Neuron (in vitro differentiated cells): ENCODE results near the gene DND1.
"Not testable (repeated sequence)": the region's sequence is repeated elsewhere in the genome, so short reads cannot be mapped to it uniquely, and the experiment has no call there.

Experiments used
- H2AFZ ChIP-seq: one replicate; pipeline ENCODE4 v1.6.1; 2013; ENCODE audit warnings: low read depth, mild to moderate bottlenecking, inconsistent platforms, low read length, moderate library complexity
- H3K27me3 ChIP-seq: one replicate; pipeline ENCODE4 v1.6.1; 2013; ENCODE audit warnings: low read length; ENCODE audit not compliant: insufficient read depth
- H3K36me3 ChIP-seq: one replicate; pipeline ENCODE4 v1.6.1; 2013; ENCODE audit warnings: low read length; ENCODE audit not compliant: insufficient read depth
- H3K4me1 ChIP-seq: one replicate; pipeline ENCODE4 v1.6.1; 2013; ENCODE audit warnings: low read length; ENCODE audit not compliant: insufficient read depth
- H3K4me3 ChIP-seq: 2 replicates; pipeline ENCODE4 v1.5.1; 2013; ENCODE audit warnings: mild to moderate bottlenecking, low read length, moderate library complexity
- H3K9me3 ChIP-seq: one replicate; pipeline ENCODE4 v1.6.1; 2013; ENCODE audit warnings: low read length

Gene DND1

GRCh38 chr5:140660371-140660770 lies 13.0 kb downstream of the DND1 start:
- peaks cover 73% of the 10 kb centered on the region for H3K36me3 ChIP-seq

GRCh38 chr5:140658870-140659269 lies 14.5 kb downstream of the DND1 start:
- Histone ChIP-seq H3K9me3 (no peaks in the 10 kb centered on the region), H3K36me3 (peaks cover 88% of the 10 kb centered on the region), H3K4me3 (no peak overlapping the region), H3K4me1 (peaks cover under 1% of the 10 kb centered on the region), H2AFZ (no peak overlapping the region), H3K27me3 (no peaks in the 10 kb centered on the region)

More at GRCh38 chr5:140660371-140660770, 13.0 kb downstream of the DND1 start:
- not testable (repeated sequence) for H2AFZ ChIP-seq, H3K4me1 ChIP-seq, H3K9me3 ChIP-seq, H3K4me3 ChIP-seq, H3K27me3 ChIP-seq

- Histone ChIP-seq H3K4me1 (peaks cover 14% of the 10 kb centered on the region), H3K36me3 (peaks cover 56% of the 10 kb centered on the region), H2AFZ (no peak overlapping the region), H3K9me3 (no peaks in the 10 kb centered on the region), H3K27me3 (no peaks in the 10 kb centered on the region), H3K4me3 (peak overlapping the region; percentile 87)
These were observed 26.3 kb downstream of the DND1 start for GRCh38 chr5:140647042-140647419.

GRCh38 chr5:140642718-140643117 lies 30.7 kb downstream of the DND1 start:
- no peaks in the 10 kb centered on the region for H3K9me3 ChIP-seq
- no peak overlapping the region for H2AFZ ChIP-seq
- peaks cover 14% of the 10 kb centered on the region for H3K4me1 ChIP-seq
- no peaks in the 10 kb centered on the region for H3K27me3 ChIP-seq
- no peak overlapping the region for H3K4me3 ChIP-seq
- H3K36me3 ChIP-seq, result peaks cover 32% of the 10 kb centered on the region

- no peaks in the 10 kb centered on the region for H3K27me3 ChIP-seq
- peaks cover 11% of the 10 kb centered on the region for H3K4me1 ChIP-seq
- no peaks in the 10 kb centered on the region for H3K9me3 ChIP-seq
- H3K4me3 ChIP-seq, result no peak overlapping the region
- H2AFZ ChIP-seq, result no peak overlapping the region
- H3K36me3 ChIP-seq, result peaks cover 32% of the 10 kb centered on the region
These were observed 31.7 kb downstream of the DND1 start for GRCh38 chr5:140641716-140642115.

GRCh38 chr5:140639148-140639981 lies 34.0 kb downstream of the DND1 start, which contains the start of gene TMCO6:
Gene TMCO6, plus strand, starts transcription at chr5:140639451. Its CDS starts 77 bp downstream, at chr5:140639528.
- Histone ChIP-seq H3K4me1 (peaks cover 5% of the 10 kb centered on the region), H3K36me3 (peaks cover 20% of the 10 kb centered on the region), H3K4me3 (peak within 1 kb of the TSS; percentile 53), H3K27me3 (no peaks in the 10 kb centered on the region), H3K9me3 (no peaks in the 10 kb centered on the region), H2AFZ (peak within 1 kb of the TSS; percentile 11)

- not testable (repeated sequence) for H3K4me1 ChIP-seq, H3K27me3 ChIP-seq, H3K9me3 ChIP-seq, H2AFZ ChIP-seq
- Histone ChIP-seq H3K36me3 (peaks cover 14% of the 10 kb centered on the region), H3K4me3 (peak overlapping the region; percentile 27)
These were observed 34.6 kb downstream of the DND1 start for GRCh38 chr5:140638898-140639147.

GRCh38 chr5:140637371-140638100 lies 35.8 kb downstream of the DND1 start:
- Histone ChIP-seq H2AFZ (no peak overlapping the region), H3K4me3 (no peak overlapping the region), H3K9me3 (peaks cover 3% of the 10 kb centered on the region), H3K27me3 (no peaks in the 10 kb centered on the region), H3K4me1 (peaks cover 5% of the 10 kb centered on the region), H3K36me3 (peaks cover 4% of the 10 kb centered on the region)

- no peaks in the 10 kb centered on the region for H3K36me3 ChIP-seq
- no peak overlapping the region for H3K4me3 ChIP-seq
- peaks cover 5% of the 10 kb centered on the region for H3K4me1 ChIP-seq
- peaks cover 6% of the 10 kb centered on the region for H3K9me3 ChIP-seq
- no peak overlapping the region for H2AFZ ChIP-seq
- H3K27me3 ChIP-seq, result no peaks in the 10 kb centered on the region
These were observed 37.8 kb downstream of the DND1 start for GRCh38 chr5:140635291-140636257.

GRCh38 chr5:140634103-140634502 lies 39.3 kb downstream of the DND1 start:
- Histone ChIP-seq H3K27me3 (no peaks in the 10 kb centered on the region), H3K9me3 (peaks cover 6% of the 10 kb centered on the region), H2AFZ (no peak overlapping the region), H3K36me3 (no peaks in the 10 kb centered on the region), H3K4me3 (no peak overlapping the region), H3K4me1 (no peaks in the 10 kb centered on the region)

GRCh38 chr5:140633501-140633900 lies 39.9 kb downstream of the DND1 start:
- Histone ChIP-seq H3K4me3 (no peak overlapping the region), H2AFZ (no peak overlapping the region), H3K36me3 (no peaks in the 10 kb centered on the region), H3K4me1 (no peaks in the 10 kb centered on the region), H3K27me3 (no peaks in the 10 kb centered on the region), H3K9me3 (peaks cover 6% of the 10 kb centered on the region)

- no peaks in the 10 kb centered on the region for H3K36me3 ChIP-seq
- H3K9me3 ChIP-seq, result peaks cover 6% of the 10 kb centered on the region
- H3K4me1 ChIP-seq, result no peaks in the 10 kb centered on the region
- no peak within 1 kb of the TSS for H2AFZ ChIP-seq
- no peaks in the 10 kb centered on the region for H3K27me3 ChIP-seq
- no peak within 1 kb of the TSS for H3K4me3 ChIP-seq
These were observed 40.3 kb downstream of the DND1 start, which contains the start of gene CD14 for GRCh38 chr5:140633021-140633471. Gene CD14, minus strand, starts transcription at chr5:140633175. Its CDS starts 104 bp downstream, at chr5:140633071.
